ENCODE results near the gene ACBD4.
"Not testable (repeated sequence)": the region's sequence is repeated elsewhere in the genome, so short reads cannot be mapped to it uniquely, and the experiment has no call there.

ACBD4 gene

DNA sequence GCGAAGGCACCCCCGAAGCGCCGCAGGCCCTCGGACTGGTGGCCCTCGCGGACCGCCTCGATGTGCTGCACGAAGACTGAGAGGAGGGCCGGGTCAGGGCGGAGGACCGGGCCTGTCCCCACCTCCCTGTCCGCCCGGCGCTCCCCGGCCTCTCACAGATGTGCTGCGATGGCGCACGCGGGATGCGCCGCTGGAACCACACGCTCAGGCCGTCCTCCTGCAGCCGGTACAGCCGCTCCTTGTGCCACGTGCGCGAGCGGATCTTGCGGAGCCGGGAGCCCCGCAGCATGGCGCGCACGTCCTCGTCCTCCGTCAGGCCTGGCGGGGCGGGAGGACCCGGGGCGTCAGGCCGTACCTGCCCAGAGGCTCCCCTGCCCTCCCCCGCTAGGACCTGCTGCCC is 14.4 kb upstream of the ACBD4 start:
- DNase-seq = no peak

DNA sequence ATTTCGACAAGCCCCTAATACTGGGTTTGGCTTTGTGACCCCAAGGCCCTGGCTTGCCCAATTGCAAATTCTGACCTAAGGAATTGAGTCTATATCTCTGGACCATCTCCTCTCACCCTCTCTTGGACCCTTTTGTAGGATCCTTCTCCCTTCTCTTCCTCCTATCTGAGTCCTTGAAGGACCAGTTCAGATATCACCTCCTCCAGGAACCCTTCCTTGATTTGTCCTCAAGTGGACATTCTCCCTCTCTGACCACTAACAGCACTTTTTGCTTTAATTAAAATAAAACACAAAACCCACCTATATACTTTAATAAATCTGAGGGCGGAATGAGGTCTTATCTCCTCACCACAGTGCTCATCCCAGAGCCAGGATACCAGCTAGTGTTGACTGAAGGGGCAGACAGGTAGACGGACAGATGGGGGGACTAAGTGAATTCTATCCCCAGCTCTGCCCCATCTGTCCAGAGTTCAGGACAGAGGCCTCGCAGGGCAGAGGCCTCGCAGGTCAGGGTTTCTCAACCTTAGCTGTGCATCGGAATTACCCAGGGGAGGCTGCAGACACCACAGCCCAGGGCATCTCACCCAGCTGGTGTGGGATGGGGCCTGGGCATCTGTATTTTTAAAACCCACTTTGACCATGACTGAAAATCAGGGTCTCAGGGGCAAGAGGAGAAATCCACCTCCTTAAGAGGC is 12.3 kb upstream of the ACBD4 start:
- no peak for DNase-seq

DNA sequence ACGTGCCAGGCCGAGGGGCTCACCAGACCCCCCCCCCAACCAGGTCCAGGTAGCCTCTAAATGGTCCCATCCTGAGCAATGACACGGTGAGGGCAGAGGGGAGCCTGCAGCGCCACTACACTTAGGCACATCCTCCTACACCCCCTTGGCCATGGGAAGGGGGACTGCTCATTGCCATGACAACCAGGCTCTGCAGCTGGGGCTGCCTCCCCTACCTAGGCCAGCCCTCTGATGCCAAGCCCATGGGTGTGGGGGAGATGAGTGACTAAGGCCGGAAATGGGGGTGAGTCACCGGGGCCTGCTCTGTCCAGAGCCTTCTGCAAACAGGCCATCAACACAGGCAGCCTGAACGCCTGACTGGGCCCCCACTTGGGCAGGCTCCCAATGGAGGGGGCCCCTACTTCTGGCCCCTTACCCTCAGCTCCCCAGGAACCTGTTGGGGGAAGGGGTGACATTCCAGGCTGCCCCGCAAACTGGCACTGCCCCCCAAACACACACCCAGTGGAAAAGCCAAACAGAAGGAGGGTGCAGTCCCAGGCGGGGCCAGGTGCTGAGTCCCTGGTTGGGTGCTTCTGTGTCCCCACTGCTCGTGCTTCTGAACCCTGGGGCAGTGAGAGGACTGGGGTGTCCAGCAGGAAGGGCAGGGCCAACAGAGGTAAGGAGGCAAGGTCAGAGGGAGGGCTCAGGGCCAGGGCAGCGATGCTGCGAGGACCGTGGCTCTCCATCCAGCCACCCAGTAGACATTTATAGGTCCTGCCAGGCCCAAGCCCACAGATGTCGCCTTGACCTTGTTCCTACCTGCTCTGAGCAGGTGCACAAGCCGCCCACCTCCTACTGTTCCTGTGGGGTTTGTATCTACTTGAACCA is 11.3 kb upstream of the ACBD4 start:
- no peak for DNase-seq

DNA sequence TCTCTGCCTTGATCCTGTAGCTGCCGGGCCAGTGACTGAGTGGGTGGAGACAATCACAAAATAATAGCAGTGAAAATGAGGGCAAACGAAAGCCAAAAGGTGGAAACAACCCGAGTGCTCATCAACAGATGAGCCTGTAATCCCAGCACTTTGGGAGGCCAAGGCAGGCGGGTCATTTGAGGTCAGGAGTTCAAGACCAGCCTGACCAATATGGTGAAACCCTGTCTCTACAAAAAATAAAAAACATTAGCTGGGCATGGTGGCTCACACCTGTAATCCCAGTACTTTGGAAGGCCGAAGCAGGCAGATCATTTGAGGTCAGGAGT is 10.7 kb upstream of the ACBD4 start:
- DNase-seq = not testable (repeated sequence)

DNA sequence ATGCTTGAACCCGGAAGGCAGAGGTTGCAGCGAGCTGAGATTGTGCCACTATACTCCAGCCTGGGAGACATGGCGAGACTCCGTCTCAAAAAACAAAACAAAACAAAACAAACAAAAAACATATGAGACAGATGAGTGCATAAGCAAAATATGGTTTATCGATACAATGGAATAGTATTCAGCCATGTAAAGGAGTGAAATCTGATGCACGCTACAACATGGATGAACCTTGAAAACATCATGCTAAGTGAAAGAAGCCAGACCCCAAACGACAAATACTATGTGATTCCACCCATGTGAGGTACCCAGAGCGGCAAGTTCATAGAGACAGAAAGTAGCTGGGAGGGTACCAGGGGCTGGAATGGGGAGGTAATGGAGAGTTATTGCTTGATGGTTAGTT is 10.0 kb upstream of the ACBD4 start:
- DNase-seq = no peak

DNA sequence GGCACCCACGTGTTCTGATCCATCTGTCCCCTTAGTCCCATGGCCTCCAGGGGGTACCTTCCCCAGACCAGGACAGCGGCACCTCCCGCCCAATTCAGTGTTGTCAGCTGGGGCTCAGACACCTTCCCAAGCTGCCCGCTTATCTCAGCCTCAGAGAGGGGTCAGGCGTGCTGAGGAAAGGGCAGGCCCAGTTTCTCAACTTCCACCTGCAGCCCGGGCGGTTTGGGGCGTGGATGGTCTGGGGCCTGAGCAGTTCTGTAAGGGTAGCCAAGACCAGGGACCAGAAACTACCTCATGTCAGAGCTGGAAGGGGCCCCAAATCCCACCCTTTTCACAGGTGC is 8.3 kb upstream of the ACBD4 start:
- DNase-seq = no peak

DNA sequence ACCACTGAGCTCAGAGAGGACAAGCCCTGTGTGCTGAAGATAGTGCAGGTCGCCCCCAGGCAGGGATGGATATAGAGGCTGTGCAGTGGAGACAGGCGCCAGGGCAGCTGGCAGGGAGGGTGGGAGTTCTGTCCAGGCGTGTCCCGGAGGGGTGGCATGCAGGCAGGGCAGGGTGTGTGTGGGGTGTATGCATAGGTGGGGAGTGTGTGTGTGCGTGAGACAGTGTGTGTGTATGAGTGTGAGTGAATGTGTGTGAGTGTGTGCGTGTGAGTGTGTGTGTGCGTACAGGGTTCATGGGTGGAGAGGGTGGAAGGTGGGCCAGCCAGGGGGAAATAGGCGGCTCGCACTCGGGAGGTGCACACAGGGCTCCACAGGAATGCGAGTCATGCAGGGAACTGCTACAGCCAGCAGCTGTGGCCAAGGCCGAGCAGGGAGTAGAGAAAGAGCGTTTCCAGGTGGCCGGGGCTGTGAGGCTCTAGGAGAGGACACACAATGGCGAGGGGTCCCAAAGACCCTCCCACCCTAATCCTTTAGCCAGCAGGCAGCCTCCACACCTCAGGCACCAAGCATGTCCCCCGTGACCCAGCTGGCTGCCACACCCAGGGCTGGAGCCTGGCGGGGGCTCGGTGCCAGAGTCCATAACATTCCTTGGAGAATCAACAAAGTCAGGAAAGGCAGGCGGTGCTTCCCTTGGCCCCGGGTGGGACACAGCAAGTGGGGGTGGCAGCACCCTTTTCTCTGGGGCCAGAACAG is 7.8 kb upstream of the ACBD4 start:
- DNase-seq = no peak

DNA sequence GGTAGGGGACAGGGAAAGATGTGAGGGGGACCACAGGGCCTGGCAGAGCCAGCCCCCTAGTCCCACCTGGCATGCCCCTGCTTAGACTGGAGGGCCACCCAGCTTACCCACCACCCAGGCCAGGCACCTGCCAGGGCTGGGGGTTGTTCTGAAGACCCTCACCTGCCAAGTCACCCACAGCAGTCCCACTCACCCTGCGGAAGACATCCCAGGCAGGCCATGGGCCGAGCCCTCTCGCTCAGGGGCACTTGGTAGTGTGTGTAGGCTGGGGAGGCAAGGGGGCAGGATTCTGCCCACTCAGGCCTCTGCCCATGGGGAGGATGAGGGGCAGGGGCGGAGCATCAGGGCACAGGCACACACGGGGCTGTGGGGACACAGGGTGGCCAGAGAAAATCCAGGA is 7.2 kb upstream of the ACBD4 start:
- DNase-seq = no peak

DNA sequence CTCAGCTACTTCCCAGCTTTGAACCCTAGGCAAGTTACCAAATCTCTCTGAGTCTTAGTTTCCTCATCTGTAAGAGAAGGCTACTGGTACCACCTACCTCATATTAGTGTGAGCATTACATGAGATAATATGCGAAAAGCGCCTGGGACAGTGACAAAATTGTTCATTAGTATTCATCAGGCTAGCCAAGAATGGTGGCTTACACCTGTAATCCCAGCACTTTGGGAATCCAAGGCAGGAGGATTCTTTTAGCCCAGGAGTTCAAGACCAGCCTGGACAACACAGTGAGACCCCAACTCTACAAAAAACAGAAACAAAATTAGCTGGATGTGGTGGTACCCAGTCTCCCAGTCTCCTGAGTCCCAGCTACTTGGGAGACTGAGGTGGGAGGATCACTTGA is 6.5 kb upstream of the ACBD4 start:
- DNase-seq = no peak

DNA sequence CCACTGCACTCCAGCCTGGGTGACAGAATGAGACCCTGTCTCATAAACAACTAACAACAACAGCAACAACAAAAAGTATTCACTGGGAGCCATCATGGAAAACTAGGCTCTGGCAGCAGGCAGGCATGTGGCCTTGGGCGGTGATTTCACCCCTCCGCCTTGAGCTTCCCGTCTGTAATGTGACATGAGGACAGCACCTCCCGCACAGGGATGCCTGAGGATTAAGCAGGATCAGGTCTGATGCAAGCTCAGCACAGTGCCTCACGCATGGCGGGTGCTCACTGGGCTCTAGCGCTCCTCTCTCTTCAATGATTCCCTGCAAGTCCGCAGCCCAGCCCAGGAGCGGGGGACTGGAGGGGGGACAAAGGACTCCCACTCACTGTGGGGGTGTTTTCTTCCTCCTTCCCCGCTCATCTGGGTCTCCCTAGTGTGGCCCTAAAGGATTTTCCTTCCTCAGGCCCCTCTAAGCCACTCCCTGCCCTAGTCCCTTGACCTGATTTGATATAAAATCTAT is 6.0 kb upstream of the ACBD4 start:
- DNase-seq = no peak

DNA sequence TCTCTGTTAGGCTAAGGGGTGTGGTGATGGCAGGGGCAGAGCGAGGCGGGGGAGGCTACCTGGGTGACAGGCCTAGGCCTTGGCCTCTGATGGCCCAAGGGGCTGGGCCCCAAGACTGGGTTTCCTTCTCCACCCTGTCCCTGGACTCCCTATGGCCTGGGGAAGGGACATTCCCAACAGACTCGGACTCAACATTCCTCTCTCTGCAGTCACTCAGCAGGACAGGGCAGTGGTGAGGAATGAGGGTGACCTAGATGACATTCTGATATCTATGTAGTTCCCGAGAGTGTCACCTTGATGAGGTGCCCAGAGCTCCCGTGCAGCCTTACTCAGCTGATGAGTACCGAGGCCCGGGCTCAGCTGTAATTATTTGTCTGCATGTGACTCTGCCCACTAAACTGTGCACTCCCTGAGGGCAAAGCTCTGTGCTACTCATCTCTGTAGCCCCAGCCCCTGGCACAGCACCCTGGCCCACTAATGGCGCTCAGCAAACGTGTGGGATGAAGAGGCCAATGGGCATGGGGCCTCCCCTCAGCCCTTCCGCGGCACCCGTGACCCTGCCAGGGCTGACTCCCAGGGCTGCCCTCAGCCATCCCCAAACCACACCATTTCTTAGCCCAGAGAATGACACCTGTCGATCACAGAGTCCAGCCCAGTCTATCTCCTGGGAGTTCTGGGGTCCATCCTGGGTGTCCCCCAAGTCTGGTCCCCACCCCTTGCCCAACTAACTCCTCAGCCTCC is 5.4 kb upstream of the ACBD4 start:
- no peak for DNase-seq

DNA sequence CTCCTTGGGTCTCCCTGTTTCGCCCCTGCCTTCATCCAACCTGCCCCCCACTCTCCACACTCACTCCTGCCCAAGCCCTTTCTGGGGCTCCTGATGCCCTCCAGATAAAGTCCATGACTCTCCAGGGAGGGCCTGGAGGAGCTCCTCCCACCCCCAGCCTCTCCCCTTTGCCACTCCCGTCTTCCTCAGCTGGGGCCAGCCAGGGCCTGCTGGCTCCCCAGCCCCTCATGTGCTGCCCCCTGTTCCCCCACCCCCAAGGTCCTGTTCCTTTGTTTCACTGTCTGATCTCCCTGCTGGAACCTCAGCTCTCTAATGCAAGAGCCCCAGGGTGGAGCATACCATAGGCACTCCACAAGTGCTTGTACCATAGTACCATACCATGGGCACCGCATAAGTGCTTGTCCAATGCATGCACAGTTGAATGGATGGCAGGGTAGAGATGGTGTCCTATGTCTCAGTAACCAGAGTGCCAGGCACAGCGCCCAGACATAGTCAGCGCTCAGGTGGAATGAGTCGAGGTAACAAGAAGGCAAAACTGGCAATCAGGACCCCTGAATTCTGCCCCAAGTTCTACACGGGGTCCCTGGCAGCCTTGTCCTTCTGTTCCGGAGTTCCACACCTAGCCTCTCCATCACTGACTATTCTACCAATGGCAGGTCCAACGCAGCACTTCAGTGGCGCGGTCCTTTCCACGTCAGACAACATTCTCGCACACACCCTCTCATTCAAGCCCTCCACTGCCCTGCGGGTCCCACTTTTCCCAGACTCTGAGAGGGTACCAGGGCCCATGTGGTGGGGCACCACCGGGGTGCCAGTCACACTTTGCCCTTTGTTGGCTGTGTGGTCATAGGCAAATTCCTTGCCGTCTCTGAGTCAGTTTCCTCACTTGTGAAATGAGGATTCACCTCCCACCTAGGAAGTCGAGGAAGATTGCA is 4.5 kb upstream of the ACBD4 start:
- no peak for DNase-seq

DNA sequence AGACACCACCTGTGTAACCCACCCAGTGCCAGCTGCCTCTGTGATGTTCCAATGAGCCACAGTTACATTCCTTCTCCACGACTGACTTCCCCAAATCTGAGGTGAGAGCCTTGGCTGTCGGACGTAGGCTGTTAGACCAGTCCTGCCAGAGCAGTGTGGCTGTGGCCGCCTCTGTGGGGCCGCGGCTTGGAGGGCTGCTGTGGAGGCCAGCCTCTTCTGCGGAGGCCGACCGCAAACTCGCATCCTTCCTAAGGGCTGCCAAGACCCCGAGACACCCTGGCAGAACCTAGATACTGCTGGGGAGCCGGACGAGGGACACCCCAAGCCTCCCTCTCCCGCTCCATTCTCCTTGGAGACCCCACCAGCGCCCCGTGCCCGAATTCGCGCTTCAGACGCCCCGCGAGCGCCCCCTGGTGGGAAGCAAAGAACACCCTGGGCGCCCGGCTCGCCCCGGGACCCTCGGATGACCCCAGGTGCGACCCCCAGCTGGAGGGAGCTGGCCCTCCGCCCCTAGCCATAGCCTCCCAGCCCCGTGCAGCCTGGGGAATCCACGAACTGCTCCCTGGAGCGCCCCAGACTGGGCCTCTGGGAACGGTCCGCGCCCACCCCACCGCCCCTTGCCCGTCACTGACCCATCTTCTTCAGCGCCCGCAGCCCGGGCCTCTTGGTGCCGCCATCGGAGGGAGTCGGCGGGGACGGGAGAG is 3.7 kb upstream of the ACBD4 start:
- DNase-seq = no peak

DNA sequence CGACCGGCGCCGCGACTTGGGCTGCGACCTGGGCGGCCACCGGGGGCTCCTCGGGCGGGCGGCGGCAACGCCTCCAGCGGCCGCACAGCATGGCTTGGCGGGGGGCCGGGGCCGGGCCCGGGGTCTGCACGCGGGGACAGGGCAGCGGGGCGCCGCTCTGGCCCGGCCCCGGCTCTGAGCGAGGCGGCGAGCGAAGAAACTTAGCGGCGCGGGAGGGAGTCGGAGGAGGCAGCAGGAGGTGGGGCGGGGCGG is 3.2 kb upstream of the ACBD4 start, which contains the start of gene PLCD3:
PLCD3 (minus strand) TSS at position 196 of the 252 bp plus-strand sequence; CDS start at position 91, 105 bp downstream.
- DNase-seq = no peak

DNA sequence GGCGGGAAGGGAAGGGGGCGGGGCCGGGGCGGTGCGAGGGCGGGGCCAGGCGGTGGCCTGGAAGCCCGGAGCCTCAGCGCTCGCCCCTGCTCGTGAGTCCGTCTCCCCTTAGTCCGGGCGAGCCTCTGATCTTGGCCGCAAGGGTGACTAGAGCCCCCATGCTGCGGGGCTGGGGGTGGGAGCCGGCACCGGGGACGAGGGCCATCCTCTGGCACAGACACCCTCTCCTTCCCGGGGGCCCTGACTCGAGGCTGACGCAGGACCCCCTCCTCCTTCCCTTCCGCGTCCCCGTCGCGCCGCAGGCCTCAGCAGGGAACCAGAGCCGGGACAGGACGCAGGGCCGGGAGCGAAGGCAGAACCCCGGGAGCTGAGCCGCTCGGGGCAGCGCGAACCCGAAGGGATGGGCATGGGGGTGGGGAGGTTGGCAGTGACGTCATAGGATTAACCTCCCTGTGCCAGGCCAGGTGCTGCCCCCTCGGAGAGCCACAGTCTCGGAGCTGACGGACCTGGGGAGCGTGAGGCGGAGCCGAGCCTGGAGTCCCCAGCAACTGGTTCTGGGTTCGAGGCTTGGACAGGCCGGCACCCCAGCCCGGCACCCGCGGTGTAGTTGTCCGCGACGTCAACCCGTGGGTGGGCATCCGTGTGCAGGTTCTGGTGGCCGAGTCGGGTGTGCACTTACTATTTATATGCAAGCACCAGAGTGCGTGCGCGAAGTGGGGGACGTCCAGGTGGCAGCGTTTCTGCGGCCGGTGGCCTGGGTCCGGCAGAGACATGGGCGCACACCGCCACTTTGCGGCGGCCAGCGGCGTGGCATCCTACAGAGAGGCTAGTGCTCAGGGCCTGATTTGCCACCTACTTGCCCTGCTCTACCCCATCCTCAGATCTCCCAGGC is 2.7 kb upstream of the ACBD4 start:
- peak; percentile 71 for DNase-seq

DNA sequence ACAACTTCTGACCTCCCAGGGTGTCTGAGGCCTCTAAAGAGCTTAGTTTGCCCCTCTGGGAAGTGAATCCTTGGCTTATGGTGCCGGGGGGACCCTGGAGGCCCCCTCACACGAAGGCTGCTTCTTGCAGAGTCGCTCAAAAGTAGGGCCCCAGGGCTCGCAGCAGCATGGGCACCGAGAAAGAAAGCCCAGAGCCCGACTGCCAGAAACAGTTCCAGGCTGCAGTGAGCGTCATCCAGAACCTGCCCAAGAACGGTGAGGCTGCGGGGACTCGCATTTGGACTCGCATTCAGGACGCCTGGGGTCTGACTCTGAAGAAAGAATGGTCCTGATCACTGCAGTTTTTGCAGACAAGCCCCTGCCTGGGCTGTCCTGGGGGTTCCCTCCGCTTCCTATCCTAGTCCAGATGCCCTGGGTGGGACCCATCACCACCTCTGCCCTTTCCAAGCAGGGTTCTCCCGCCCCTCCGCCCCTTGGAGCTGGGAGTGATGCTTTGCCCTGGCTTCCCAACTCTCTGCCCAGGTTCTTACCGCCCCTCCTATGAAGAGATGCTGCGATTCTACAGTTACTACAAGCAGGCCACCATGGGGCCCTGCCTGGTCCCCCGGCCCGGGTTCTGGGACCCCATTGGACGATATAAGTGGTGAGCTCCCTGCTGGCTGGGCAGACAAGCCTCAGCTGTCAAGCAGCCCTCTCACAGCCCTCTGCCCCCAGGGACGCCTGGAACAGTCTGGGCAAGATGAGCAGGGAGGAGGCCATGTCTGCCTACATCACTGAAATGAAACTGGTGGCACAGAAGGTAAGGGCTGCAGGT is 698 bp downstream of the ACBD4 start:
- DNase-seq = peak; percentile 82

DNA sequence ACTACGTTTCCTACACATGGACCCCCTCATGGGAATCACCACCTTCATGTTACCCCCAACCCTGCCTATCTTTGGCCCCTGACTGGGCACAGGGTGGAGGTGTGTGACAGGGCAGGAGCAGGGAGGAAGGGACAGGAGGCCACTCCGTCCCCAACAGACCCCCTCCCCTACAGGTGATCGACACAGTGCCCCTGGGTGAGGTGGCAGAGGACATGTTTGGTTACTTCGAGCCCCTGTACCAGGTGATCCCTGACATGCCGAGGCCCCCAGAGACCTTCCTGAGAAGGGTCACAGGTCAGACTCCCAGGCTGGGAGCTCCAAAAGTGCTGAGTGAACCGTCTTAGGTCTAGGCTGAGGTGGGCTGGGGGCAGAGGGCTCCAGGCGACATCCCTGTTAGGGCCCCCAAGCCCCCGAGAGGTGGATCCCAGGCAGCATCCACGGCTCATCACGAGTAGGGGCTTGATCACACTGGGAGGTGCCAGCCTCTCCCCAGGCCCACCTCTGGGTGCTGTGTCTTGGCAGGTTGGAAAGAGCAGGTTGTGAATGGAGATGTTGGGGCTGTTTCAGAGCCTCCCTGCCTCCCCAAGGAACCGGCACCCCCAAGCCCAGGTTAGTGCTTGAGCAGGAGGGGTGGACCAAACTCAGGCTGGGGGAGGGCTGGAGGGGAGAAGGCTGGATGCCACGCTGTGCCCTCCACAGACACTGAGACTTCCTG is 1.5 kb downstream of the ACBD4 start:
- DNase-seq = no peak

DNA sequence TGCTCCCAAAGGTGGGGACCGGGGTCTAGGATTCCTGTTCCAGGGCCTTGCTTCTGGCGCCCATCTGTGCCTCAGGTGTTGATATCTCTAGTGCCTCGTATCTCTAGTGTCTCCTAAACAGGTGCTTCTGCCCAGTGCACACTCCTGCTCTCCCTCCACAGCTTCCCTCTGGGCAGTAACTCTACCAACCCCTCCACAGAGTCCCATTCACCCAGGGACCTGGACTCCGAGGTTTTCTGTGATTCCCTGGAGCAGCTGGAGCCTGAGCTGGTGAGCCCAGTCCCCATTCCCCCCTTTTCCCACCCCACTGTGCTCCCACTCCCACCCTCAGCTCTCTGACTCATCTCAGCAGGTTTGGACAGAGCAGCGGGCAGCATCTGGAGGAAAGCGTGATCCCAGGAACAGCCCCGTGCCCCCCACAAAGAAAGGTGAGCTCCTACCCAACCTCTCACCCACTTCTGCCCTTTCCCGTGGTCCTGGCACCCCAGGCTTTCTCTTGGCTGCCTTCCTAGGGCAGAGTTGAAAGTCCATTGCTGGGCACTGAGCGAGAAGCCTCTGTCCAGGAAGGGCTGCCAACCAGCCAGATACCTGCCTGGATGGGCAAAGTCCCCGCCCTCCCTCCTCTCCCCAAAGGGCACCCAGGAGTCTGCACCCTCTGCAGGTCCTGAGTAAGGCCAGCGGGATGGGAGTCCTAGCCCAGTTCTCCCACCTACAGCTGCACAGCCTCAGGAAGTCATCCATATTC is 2.2 kb downstream of the ACBD4 start:
- DNase-seq = no peak

All from NCI-H2171 treated with DMSO at 0.1 percent for 48 hours (cell line).